ENCODE measurements around the gene HNRNPK. TPM values are rescaled to one million over a fixed set of nuclear protein-coding genes. Genes with fewer than 3 reads are reported as not detected.

Gene HNRNPK
- total and polyA plus RNA-seq, 10 of the 15 experiments (the other 5 are each of a cell fraction or from before 2014, with no cell fraction given) = 235 to 970 (median 652) TPM

DNA sequence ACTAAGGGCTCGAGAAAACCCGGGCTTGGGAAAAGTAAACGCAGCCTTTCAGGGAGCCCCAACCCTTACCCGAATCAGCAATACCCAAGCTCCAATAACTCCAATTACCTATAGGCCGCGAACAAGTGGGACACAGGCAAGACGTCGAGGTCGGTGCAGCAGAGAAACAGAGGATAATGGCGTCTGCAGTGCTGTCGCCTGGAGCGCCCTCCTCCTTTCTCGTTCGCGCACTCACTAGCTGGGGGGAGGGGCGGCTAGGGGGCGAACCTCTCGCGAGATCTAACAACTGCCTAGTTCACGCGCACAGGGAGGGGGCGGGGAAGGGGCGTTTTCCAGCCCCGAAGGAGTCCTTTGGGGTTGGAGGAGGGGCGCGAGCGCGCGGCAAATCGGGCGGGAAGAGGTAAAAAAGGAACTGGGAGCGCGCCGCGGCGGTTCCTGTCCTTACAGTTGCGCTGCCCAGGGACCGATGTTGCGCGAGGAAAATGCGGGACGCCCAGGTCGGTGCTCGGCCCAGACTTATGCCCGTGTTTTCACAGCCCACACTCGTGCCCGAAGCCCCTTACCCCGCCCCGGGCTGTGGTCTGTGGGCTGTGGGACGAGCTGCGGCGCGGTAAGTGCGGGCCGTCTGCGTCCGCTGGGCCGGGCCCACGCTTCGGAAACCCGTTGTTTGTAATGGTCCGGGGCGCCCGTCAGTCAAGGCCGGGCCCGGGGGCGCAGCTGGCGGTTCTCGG lies 545 bp upstream of the HNRNPK start, which contains the start of gene RMI1:
Gene RMI1, plus strand, starts transcription at position 411 of the 731 bp plus-strand sequence. CDS start 20,182 bp downstream, outside the sequence.
- Histone ChIP-seq H3K27ac (ENCODE audit: control insufficient read depth, insufficient read depth) (peak within 1 kb of the TSS; percentile 94), H3K9me3 (replicated peaks; ENCODE audit: control insufficient read depth, insufficient read depth, low read length) (no peaks in the 10 kb centered on the region; the same call in 2 of the 3 replicates), H3K9ac (ENCODE audit: control insufficient read depth, insufficient read depth, low read length) (peak within 1 kb of the TSS; percentile 98), H4K20me1 (ENCODE audit: control insufficient read depth, insufficient read depth) (peaks cover 6% of the 10 kb centered on the region; the same call in 1 of the 2 replicates), H3K36me3 (ENCODE audit: control insufficient read depth in 2 of 2, insufficient read depth in 2 of 2, low read length in 1 of 2) (peaks cover 0 to 17% of the 10 kb centered on the region in 2 experiments; a peak in 3 of 4 replicates), H2AFZ (ENCODE audit: control insufficient read depth, low read depth, low read length) (peak within 1 kb of the TSS; percentile 93), H3K27me3 (replicated peaks in 1 of 2; ENCODE audit: control insufficient read depth in 2 of 2, insufficient read depth in 2 of 2, low read length in 1 of 2) (no peaks in the 10 kb centered on the region), H3K79me2 (ENCODE audit: control insufficient read depth, insufficient read depth, low read length) (peaks cover 99% of the 10 kb centered on the region), H3K4me1 (ENCODE audit: control insufficient read depth, insufficient read depth, low read length) (peaks cover 2% of the 10 kb centered on the region; the same call in 1 of the 2 replicates), H3K4me3 (peak within 1 kb of the TSS; percentile 72), H3K4me2 (ENCODE audit: control insufficient read depth, insufficient read depth) (peak within 1 kb of the TSS; percentile 52)
- ATAC-seq (peak; percentile 77), DNase-seq (ENCODE audit: low read depth, low spot score) (peak; percentile 90), FAIRE-seq (no peak)
- under 1% methylated on average over 61 of the region's 69 CpGs for WGBS (ENCODE audit: insufficient coverage, insufficient replicate concordance, low lambda C conversion rate, missing lambda C conversion rate)
- RAD21 ChIA-PET (ENCODE audit: unreplicated experiment) = interaction anchor here (0.6 to 2.1 kb wide), 12 partner anchors 11 to 335 kb away, joined by 3 to 8 read pairs (median 4); partner anchors contain the start of genes KIF27 and UBQLN1
- CTCF ChIA-PET = interaction anchor here (0.5 to 1.0 kb wide), 6 partner anchors 17 to 1755 kb away, joined by 3 to 4 read pairs (median 3); no protein-coding TSS in a partner anchor
- SMC1A ChIA-PET (ENCODE audit: uncharacterized antibody, unreplicated experiment) = interaction anchor here (0.9 to 1.2 kb wide), 2 partner anchors 25 to 281 kb away, joined by 3 to 4 read pairs; no protein-coding TSS in a partner anchor
- intact Hi-C loops (cut with micrococcal nuclease; ENCODE audit: unreplicated experiment) = loop anchor here (1.0 to 5.0 kb wide), 3 partner anchors 59 to 312 kb away; partner anchors contain the start of genes KIF27 and UBQLN1
- POLR2A ChIA-PET = interaction anchor here (0.6 to 2.7 kb wide), 14 partner anchors 8 to 1678 kb away, joined by 3 to 12 read pairs (median 5); partner anchors contain the start of genes KIF27 and UBQLN1
- BruUV-seq (replicated peaks) = no TSS peak
- in situ Hi-C loops (cut with MboI) = loop anchor here (25.0 kb wide), 1 partner anchor 782 kb away; no protein-coding TSS in a partner anchor
- TF ChIP-seq POLR2A (IDR thresholded peaks at IDR 0.05; ENCODE audit: low read depth, low read length) = peak; percentile 93
- TF ChIP-seq NR2F1 (conservative IDR thresholded peaks at IDR 0.05) = peak; percentile 48; the same call in 1 of the 2 replicates
- TF ChIP-seq, protein P1, sequence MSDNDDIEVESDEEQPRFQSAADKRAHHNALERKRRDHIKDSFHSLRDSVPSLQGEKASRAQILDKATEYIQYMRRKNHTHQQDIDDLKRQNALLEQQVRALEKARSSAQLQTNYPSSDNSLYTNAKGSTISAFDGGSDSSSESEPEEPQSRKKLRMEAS (IDR thresholded peaks at IDR 0.05; ENCODE audit: low read depth, low read length) = peak; percentile 58; the same call in 1 of the 2 replicates
- TF ChIP-seq, protein P2, sequence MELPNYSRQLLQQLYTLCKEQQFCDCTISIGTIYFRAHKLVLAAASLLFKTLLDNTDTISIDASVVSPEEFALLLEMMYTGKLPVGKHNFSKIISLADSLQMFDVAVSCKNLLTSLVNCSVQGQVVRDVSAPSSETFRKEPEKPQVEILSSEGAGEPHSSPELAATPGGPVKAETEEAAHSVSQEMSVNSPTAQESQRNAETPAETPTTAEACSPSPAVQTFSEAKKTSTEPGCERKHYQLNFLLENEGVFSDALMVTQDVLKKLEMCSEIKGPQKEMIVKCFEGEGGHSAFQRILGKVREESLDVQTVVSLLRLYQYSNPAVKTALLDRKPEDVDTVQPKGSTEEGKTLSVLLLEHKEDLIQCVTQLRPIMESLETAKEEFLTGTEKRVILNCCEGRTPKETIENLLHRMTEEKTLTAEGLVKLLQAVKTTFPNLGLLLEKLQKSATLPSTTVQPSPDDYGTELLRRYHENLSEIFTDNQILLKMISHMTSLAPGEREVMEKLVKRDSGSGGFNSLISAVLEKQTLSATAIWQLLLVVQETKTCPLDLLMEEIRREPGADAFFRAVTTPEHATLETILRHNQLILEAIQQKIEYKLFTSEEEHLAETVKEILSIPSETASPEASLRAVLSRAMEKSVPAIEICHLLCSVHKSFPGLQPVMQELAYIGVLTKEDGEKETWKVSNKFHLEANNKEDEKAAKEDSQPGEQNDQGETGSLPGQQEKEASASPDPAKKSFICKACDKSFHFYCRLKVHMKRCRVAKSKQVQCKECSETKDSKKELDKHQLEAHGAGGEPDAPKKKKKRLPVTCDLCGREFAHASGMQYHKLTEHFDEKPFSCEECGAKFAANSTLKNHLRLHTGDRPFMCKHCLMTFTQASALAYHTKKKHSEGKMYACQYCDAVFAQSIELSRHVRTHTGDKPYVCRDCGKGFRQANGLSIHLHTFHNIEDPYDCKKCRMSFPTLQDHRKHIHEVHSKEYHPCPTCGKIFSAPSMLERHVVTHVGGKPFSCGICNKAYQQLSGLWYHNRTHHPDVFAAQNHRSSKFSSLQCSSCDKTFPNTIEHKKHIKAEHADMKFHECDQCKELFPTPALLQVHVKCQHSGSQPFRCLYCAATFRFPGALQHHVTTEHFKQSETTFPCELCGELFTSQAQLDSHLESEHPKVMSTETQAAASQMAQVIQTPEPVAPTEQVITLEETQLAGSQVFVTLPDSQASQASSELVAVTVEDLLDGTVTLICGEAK (IDR thresholded peaks at IDR 0.05; ENCODE audit: borderline replicate concordance) = peak; percentile 12; the same call in 1 of the 2 replicates
- peak; percentile 51; the same call in 1 of the 2 replicates for TF ChIP-seq ZNF207 (IDR thresholded peaks at IDR 0.05; ENCODE audit: borderline replicate concordance)
- no peak for TF ChIP-seq GABPA (IDR thresholded peaks at IDR 0.05; ENCODE audit: low read depth)
- no peak for TF ChIP-seq ZNF274 (IDR thresholded peaks at IDR 0.05; ENCODE audit: insufficient read depth, insufficient read length)
- TF ChIP-seq, protein P3, sequence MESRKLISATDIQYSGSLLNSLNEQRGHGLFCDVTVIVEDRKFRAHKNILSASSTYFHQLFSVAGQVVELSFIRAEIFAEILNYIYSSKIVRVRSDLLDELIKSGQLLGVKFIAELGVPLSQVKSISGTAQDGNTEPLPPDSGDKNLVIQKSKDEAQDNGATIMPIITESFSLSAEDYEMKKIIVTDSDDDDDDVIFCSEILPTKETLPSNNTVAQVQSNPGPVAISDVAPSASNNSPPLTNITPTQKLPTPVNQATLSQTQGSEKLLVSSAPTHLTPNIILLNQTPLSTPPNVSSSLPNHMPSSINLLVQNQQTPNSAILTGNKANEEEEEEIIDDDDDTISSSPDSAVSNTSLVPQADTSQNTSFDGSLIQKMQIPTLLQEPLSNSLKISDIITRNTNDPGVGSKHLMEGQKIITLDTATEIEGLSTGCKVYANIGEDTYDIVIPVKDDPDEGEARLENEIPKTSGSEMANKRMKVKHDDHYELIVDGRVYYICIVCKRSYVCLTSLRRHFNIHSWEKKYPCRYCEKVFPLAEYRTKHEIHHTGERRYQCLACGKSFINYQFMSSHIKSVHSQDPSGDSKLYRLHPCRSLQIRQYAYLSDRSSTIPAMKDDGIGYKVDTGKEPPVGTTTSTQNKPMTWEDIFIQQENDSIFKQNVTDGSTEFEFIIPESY (IDR thresholded peaks at IDR 0.05) = no peak
- TF ChIP-seq, protein P4, sequence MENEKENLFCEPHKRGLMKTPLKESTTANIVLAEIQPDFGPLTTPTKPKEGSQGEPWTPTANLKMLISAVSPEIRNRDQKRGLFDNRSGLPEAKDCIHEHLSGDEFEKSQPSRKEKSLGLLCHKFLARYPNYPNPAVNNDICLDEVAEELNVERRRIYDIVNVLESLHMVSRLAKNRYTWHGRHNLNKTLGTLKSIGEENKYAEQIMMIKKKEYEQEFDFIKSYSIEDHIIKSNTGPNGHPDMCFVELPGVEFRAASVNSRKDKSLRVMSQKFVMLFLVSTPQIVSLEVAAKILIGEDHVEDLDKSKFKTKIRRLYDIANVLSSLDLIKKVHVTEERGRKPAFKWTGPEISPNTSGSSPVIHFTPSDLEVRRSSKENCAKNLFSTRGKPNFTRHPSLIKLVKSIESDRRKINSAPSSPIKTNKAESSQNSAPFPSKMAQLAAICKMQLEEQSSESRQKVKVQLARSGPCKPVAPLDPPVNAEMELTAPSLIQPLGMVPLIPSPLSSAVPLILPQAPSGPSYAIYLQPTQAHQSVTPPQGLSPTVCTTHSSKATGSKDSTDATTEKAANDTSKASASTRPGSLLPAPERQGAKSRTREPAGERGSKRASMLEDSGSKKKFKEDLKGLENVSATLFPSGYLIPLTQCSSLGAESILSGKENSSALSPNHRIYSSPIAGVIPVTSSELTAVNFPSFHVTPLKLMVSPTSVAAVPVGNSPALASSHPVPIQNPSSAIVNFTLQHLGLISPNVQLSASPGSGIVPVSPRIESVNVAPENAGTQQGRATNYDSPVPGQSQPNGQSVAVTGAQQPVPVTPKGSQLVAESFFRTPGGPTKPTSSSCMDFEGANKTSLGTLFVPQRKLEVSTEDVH (IDR thresholded peaks at IDR 0.05; ENCODE audit: low read depth, partially characterized antibody) = no peak
- peak; percentile 23; the same call in 1 of the 2 replicates for TF ChIP-seq TBL1XR1 (IDR thresholded peaks at IDR 0.05; ENCODE audit: low read depth, low read length)
- TF ChIP-seq CBFB (IDR thresholded peaks at IDR 0.05; ENCODE audit: low read depth) = peak; percentile 90
- 0 out of 4 replicates have a peak, but pooled peaks of 1 of the 2 experiments have one; percentile 19 for TF ChIP-seq SRF (IDR thresholded peaks at IDR 0.05; ENCODE audit: low read depth in 2 of 2, low read length in 2 of 2)
